Left ventricle myocardium inferior (tissue), 1 donor: ENCODE measurements around the gene NELFA. TPM values are rescaled to one million over a fixed set of nuclear protein-coding genes. Genes with fewer than 3 reads are reported as not detected.

Source experiments
- DNase-seq: peaks from one replicate; pipeline ENCODE4 v3.0.0-alpha.2; 2020
- H3K27ac ChIP-seq: fragments of 200-600 bp; replicated peaks from 2 replicates; pipeline ENCODE4 v1.8.0; 2021
- H3K27me3 ChIP-seq: fragments of 200-600 bp; 2 replicates; pipeline ENCODE4 v1.8.0; 2021; ENCODE audit warnings: low read depth
- H3K36me3 ChIP-seq: fragments of 200-600 bp; 2 replicates; pipeline ENCODE4 v1.8.0; 2021
- H3K4me1 ChIP-seq: fragments of 200-600 bp; 2 replicates; pipeline ENCODE4 v1.8.0; 2021
- H3K4me3 ChIP-seq: fragments of 200-600 bp; 2 replicates; pipeline ENCODE4 v1.8.0; 2021; ENCODE audit warnings: mild to moderate bottlenecking, moderate library complexity
- H3K9me3 ChIP-seq: fragments of 200-600 bp; replicated peaks from 2 replicates; pipeline ENCODE4 v1.8.0; 2021
- intact Hi-C: fragments of 100-400 bp; cut with micrococcal nuclease; formaldehyde crosslinking; loops from one replicate; pipeline ENCODE4 v1.11.0; 2022
- total RNA-seq: library from RNA; stranded (reverse); fragmentation: NEBNext Ultra II Directional; extraction: Animal tissue kit (Norgen Biotek cat#: 25700); gene quantifications from one replicate; pipeline ENCODE4 v1.2.1, GENCODE V29; 2021
- TF ChIP-seq, protein P1 (sequence below): fragments of 200-600 bp; IDR thresholded peaks from 2 replicates; pipeline ENCODE4 v1.8.0; 2021; ENCODE audit warnings: antibody characterized with exemption, mild to moderate bottlenecking, borderline replicate concordance
- donor health status: DM: no; HTN: yes; CAD: no; lungs with severe emphysema.

The NELFA gene
- total RNA-seq, 1 donor from 2014 or later = 10.2 TPM

DNA sequence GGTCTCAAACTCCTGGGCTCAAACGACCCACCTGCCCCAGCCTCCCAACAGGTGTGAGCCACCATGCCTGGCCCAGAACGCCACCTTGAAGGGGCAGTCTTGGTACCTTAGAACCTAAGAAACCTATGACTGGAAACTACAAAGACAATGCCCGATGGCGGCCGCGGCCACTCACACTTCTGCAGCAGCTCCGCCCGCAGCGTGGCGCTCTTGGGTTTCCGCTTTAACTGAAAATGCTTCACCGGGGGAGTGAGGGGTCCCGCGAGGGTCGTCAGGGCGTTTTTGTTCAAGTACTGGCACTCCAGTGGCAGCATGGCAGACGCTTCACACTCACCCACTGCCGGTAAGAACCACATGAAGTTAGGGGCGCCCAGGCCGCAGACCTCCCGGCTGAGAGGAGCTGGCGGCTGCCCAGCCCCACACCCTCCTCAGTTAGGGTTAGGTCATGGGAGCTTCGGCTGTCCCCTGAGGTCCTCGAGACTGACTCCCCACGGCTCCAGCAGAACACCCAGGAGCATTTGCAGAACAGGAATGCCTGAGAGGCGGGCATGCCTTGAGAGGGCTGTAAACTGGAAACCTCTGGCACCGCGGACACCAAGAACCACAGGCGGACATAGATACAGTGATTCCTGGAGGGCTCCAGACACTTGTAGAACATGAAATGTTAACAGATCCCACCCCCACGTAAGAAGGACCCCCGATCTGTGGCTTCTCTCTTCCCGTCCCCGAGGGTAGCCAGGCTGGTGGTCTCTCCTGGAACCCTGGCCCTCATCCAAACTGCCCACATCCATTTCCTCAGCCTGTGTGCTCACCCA is 19.0 kb downstream of the NELFA start:
- Histone ChIP-seq H3K27me3 (no peaks in the 10 kb centered on the region), H3K4me1 (peaks cover 13% of the 10 kb centered on the region), H3K9me3 (no peaks in the 10 kb centered on the region), H3K27ac (no peak overlapping the region), H3K4me3 (no peak overlapping the region), H3K36me3 (peaks cover 64% of the 10 kb centered on the region)
- intact Hi-C loops = no loop called here
- TF ChIP-seq, protein P1, sequence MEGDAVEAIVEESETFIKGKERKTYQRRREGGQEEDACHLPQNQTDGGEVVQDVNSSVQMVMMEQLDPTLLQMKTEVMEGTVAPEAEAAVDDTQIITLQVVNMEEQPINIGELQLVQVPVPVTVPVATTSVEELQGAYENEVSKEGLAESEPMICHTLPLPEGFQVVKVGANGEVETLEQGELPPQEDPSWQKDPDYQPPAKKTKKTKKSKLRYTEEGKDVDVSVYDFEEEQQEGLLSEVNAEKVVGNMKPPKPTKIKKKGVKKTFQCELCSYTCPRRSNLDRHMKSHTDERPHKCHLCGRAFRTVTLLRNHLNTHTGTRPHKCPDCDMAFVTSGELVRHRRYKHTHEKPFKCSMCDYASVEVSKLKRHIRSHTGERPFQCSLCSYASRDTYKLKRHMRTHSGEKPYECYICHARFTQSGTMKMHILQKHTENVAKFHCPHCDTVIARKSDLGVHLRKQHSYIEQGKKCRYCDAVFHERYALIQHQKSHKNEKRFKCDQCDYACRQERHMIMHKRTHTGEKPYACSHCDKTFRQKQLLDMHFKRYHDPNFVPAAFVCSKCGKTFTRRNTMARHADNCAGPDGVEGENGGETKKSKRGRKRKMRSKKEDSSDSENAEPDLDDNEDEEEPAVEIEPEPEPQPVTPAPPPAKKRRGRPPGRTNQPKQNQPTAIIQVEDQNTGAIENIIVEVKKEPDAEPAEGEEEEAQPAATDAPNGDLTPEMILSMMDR = no peak
- DNase-seq = no peak

DNA sequence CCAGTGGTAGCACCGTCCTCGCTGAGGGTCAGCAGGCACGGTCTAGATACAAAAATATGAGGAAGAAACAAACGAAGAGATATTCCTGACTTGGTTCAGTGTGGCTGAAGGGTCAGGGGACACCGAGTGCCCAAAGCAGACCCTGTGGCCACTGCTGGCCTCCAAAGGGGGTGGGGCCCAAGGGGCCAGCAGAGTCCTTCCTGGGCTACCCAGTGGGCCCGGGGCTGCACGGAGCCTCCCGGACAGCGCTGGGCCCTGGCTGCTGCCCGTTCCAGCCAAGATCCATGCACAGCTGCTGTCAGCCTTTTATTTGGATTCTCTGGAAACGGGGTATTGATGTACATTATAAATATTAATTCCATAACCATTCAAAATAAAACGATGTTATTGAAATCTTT is 20.4 kb downstream of the NELFA start:
- no peak overlapping the region for H3K4me3 ChIP-seq

DNA sequence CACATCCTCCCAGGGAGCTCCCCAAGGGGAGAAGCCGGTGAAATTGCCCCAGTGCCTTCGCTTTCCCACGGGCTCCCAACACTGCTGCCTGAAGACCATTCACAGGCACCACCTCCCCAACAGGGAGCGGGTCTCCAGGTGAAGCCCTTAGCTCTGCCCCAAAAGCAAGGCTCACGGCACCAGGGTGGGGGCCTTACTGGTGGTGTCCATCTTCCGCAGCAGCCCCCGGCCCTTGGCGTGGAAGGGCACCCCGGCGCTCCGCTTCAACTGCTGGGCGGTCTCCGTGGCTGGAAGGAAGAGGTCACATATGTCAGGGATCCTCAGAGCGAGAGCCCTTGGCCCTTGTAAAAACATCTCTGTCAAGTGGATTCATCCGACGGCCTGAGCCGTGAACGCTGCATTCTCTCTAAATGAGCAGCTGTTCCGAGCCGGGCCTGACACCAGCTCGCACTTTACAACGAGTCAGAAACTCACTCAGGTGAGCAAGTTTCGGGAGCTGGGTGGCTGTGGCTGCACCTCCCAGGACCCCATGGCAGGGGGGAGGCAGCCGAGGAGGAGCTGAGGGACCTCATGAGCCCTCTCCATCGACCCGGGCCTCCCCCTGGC is 20.9 kb downstream of the NELFA start:
- TF ChIP-seq, protein P1 = no peak
- no peak for DNase-seq
- Histone ChIP-seq H3K4me1 (peaks cover 20% of the 10 kb centered on the region), H3K27me3 (no peaks in the 10 kb centered on the region), H3K9me3 (no peaks in the 10 kb centered on the region), H3K4me3 (no peak overlapping the region), H3K36me3 (peaks cover 83% of the 10 kb centered on the region), H3K27ac (no peak overlapping the region)
- intact Hi-C loops = no loop called here

More for the DNA sequence above, 20.4 kb downstream of the NELFA start:
- no peaks in the 10 kb centered on the region for H3K27me3 ChIP-seq
- H3K4me1 ChIP-seq = peaks cover 24% of the 10 kb centered on the region
- intact Hi-C loops = no loop called here
- peaks cover 78% of the 10 kb centered on the region for H3K36me3 ChIP-seq
- TF ChIP-seq, protein P1 = no peak
- no peak overlapping the region for H3K27ac ChIP-seq
- H3K9me3 ChIP-seq = no peaks in the 10 kb centered on the region
- DNase-seq = no peak

DNA sequence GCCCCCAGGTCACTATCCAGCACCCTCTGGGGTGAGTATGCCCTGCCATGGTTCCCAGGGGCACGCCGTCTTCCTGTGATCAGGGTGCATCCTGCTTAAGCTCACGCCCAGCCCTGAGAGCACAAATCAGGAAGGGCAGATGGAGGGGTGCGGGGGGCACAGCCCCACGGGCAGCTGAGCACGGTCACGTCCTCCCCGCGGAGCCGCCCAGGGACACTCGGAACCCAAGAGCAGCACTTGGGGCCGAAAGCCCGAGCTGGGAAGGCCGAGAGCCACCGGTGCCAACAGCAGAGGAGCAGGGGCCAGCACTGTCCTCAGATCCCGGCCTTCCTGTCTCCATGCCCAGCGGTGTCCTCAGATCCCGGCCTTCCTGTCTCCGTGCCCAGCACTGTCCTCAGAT is 21.5 kb downstream of the NELFA start:
- Histone ChIP-seq H3K36me3 (peaks cover 89% of the 10 kb centered on the region), H3K4me3 (no peak overlapping the region), H3K27me3 (no peaks in the 10 kb centered on the region), H3K27ac (no peak overlapping the region), H3K4me1 (peaks cover 20% of the 10 kb centered on the region), H3K9me3 (no peaks in the 10 kb centered on the region)
- DNase-seq = no peak
- intact Hi-C loops = no loop called here
- TF ChIP-seq, protein P1 = no peak

DNA sequence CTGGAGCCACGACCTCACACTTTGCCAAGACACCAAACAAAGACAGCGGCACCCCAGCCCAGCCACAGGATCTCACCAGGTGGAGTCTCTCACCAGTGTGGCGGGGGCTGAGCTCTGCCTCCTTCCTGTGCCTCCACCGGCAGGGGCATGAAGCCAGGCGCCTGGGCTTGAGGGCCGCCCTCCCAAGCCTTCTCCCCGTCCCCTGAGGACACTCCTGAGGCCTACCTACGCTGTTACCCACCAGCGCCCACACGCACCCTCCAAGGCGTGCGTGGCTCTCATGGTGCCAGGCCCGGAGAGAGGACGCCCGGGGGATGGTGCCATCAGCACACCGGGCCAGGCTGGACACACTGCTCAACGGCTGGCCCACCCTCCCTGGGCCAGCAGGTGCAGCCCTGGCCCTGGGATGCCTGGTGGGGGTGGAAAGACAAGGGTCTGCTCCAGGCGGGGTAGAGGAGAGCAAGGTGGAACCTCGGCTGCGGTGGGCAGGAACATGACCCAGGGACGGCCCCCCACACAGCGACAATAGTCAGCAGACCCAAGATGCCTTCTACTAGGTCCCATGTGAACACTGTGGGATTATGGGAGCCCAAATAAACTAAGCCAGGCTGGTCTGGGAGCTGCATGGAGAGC is 22.1 kb downstream of the NELFA start:
- DNase-seq = no peak

More for the DNA sequence above, 22.1 kb downstream of the NELFA start:
- Histone ChIP-seq H3K4me3 (no peak overlapping the region), H3K4me1 (peaks cover 25% of the 10 kb centered on the region), H3K9me3 (no peaks in the 10 kb centered on the region), H3K27me3 (no peaks in the 10 kb centered on the region), H3K27ac (no peak overlapping the region), H3K36me3 (peaks cover 95% of the 10 kb centered on the region)
- TF ChIP-seq, protein P1 = no peak
- intact Hi-C loops = no loop called here
